ENCODE results near the gene BTBD2. TPM values are rescaled to one million over a fixed set of nuclear protein-coding genes. Genes with fewer than 3 reads are reported as not detected.

Gene BTBD2
- total RNA-seq, 1 experiment from 2014 or later, result 110 TPM

GRCh38 chr19:1954532-1954933 is 61.0 kb downstream of the BTBD2 start:
- H4K20me1 ChIP-seq (ENCODE audit: control insufficient read depth, insufficient read depth, insufficient read length), result peaks cover 2% of the 10 kb centered on the region
- no peak for TF ChIP-seq CTCF (conservative IDR thresholded peaks at IDR 0.05)

More at GRCh38 chr19:1954532-1954933, 61.0 kb downstream of the BTBD2 start:
- H3K27ac Mint-ChIP-seq, result no peak overlapping the region
- no peaks in the 10 kb centered on the region for H3K9me3 ChIP-seq (ENCODE audit: control insufficient read depth, low read depth, low read length)
- H3K4me1 Mint-ChIP-seq, result peaks cover 3 to 18% of the 10 kb centered on the region in 2 experiments; a peak in 3 of 4 replicates
- H3K14ac ChIP-seq (ENCODE audit: insufficient read depth, low read length), result no peak overlapping the region; the same call in 1 of the 2 replicates
- no peak overlapping the region for H3K18ac ChIP-seq (ENCODE audit: insufficient read length, low read depth, low read length)
- H3K79me2 ChIP-seq (ENCODE audit: insufficient read depth, low read length), result peaks cover 32% of the 10 kb centered on the region; the same call in 1 of the 2 replicates
- no peak overlapping the region for H2BK5ac ChIP-seq (ENCODE audit: insufficient read length, low read length)
- H2BK15ac ChIP-seq (ENCODE audit: low read depth, low read length), result no peak overlapping the region
- H3K79me1 ChIP-seq (ENCODE audit: insufficient read depth, low read depth, low read length, poor library complexity, severe bottlenecking), result peaks cover 10% of the 10 kb centered on the region
- H2AK5ac ChIP-seq (ENCODE audit: insufficient read length, low read length), result no peak overlapping the region
- H4K8ac ChIP-seq (replicated peaks; ENCODE audit: insufficient read length, low read depth, low read length), result no peak overlapping the region
- no peaks in the 10 kb centered on the region for H3K27me3 ChIP-seq (ENCODE audit: insufficient read depth, low read length)
- H3K27me3 Mint-ChIP-seq (ENCODE audit: low read depth), result no peaks in the 10 kb centered on the region
- H2AFZ ChIP-seq (ENCODE audit: low read length), result no peak overlapping the region
- H2BK120ac ChIP-seq (ENCODE audit: low read depth, low read length, poor library complexity, severe bottlenecking), result no peak overlapping the region
- WGBS (ENCODE audit: extremely low coverage, insufficient read length, low lambda C conversion rate), result no CpG with 5 or more reads among the region's 15 CpGs
- H3K9me3 Mint-ChIP-seq, result no peaks in the 10 kb centered on the region
- no peak overlapping the region for H3K4ac ChIP-seq (ENCODE audit: low read depth, low read length)
- peaks cover 9 to 23% (median 16%) of the 10 kb centered on the region in 3 experiments; a peak in 6 of 7 replicates for H3K36me3 Mint-ChIP-seq (ENCODE audit: insufficient read depth in 1 of 3, low read depth in 3 of 3)
- H3T11ph ChIP-seq (ENCODE audit: low read length), result no peak overlapping the region
- H3K23ac ChIP-seq (ENCODE audit: insufficient read length, low read depth, low read length), result no peak overlapping the region
- no peak overlapping the region for H3K9ac ChIP-seq (ENCODE audit: extremely low read depth, insufficient read length, low read length)
- H2BK20ac ChIP-seq (ENCODE audit: low read depth, low read length, poor library complexity, severe bottlenecking), result no peak overlapping the region
- no peak overlapping the region for H4K91ac ChIP-seq (ENCODE audit: insufficient read length, low read depth, low read length)
- no peaks in the 10 kb centered on the region for H3K23me2 ChIP-seq (ENCODE audit: insufficient read length, low read depth, low read length, poor library complexity, severe bottlenecking)
- DNase-seq, result no peak
- H3K4me2 ChIP-seq (ENCODE audit: insufficient read depth, insufficient read length, low read length), result no peak overlapping the region
- H2BK12ac ChIP-seq (ENCODE audit: insufficient read length, low read depth, low read length), result no peak overlapping the region
- no peak overlapping the region for H4K5ac ChIP-seq (ENCODE audit: insufficient read length, low read depth, low read length)
- no peak overlapping the region for H3K27ac ChIP-seq (ENCODE audit: insufficient read length, low read depth, low read length)
- no peak overlapping the region for H3K56ac ChIP-seq (ENCODE audit: insufficient read length, low read depth, low read length)
- no peaks in the 10 kb centered on the region for H3K4me1 ChIP-seq (ENCODE audit: insufficient read depth, low read length)
- no peak overlapping the region for H3K4me3 Mint-ChIP-seq
